HG03135 (cell line): ENCODE results near the gene RAB33B.

ENCODE experiments used
- ATAC-seq: cut with Tn5 transposase; IDR thresholded peaks from one replicate; pipeline ENCODE4 v1.9.1; 2021; ENCODE audit warnings: mild to moderate bottlenecking, moderate library complexity; ENCODE audit not compliant: unreplicated experiment

RAB33B gene

GRCh38 chr4:139503622-139504166 lies 49.8 kb downstream of the RAB33B start:
- ATAC-seq, result no peak

- no peak for ATAC-seq
These were observed 52.9 kb downstream of the RAB33B start for GRCh38 chr4:139506774-139507173.

- ATAC-seq, result no peak
These were observed 54.8 kb downstream of the RAB33B start for GRCh38 chr4:139508581-139509237.

GRCh38 chr4:139509727-139510410 lies 55.9 kb downstream of the RAB33B start:
- no peak for ATAC-seq

GRCh38 chr4:139511320-139511719 lies 57.4 kb downstream of the RAB33B start:
- ATAC-seq, result no peak

- no peak for ATAC-seq
These were observed 60.6 kb downstream of the RAB33B start for GRCh38 chr4:139514382-139515059.

- ATAC-seq, result no peak
These were observed 61.6 kb downstream of the RAB33B start for GRCh38 chr4:139515531-139515958.

GRCh38 chr4:139521754-139522401 lies 68.0 kb downstream of the RAB33B start:
- ATAC-seq, result peak; percentile 31

- ATAC-seq, result peak; percentile 20
These were observed 68.5 kb downstream of the RAB33B start for GRCh38 chr4:139522457-139522856.

- ATAC-seq, result no peak
These were observed 69.2 kb downstream of the RAB33B start for GRCh38 chr4:139523076-139523475.

GRCh38 chr4:139524062-139524631 lies 70.2 kb downstream of the RAB33B start:
- ATAC-seq, result no peak

GRCh38 chr4:139525414-139525813 lies 71.5 kb downstream of the RAB33B start:
- ATAC-seq, result no peak
